Measurements from ENCODE around the gene FAM13C.
A peak's percentile ranks its signal among the peaks of the same experiment; 100 is the strongest.

Gene FAM13C

DNA sequence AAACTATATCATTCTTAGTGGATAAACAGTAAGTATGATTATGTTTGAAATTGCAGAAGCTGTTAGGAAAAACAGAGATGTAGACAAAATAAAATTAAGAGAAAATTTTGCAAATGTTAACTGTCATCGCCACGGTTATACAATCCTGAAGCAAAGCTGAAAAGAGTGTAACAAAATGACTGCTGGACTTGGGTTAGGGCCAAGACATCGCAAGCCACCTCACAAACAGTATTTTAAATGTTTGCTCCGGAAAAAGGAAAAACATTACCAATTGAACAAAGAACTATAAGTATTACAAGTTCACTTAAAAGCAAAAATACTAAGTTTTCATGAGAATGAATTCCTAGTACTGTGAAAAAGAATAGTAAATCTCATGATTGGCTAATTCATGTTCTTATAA lies 60.0 kb downstream of the FAM13C start:
- Histone ChIP-seq H3K9ac (ENCODE audit: low read length) (no peak overlapping the region), H3K56ac (ENCODE audit: low read length) (no peak overlapping the region), H3K4me1 (ENCODE audit: control insufficient read depth, low read depth, low read length) (peaks cover 1% of the 10 kb centered on the region), H3K4ac (ENCODE audit: low read depth, low read length) (no peak overlapping the region), H2BK15ac (replicated peaks; ENCODE audit: low read depth) (no peak overlapping the region), H3K27me3 (ENCODE audit: insufficient read depth, low read length, poor library complexity) (no peaks in the 10 kb centered on the region), H3K79me1 (ENCODE audit: low read length) (no peaks in the 10 kb centered on the region), H3K36me3 (ENCODE audit: control insufficient read depth, insufficient read depth, low read length) (no peaks in the 10 kb centered on the region), H3K27ac (ENCODE audit: low read depth, low read length) (no peak overlapping the region), H4K5ac (ENCODE audit: low read length) (no peak overlapping the region), H3K23ac (ENCODE audit: low read length) (no peak overlapping the region), H2AK5ac (ENCODE audit: low read length) (no peak overlapping the region), H4K8ac (ENCODE audit: low read depth, low read length) (no peak overlapping the region), H3K18ac (ENCODE audit: low read length) (no peak overlapping the region), H3K4me3 (ENCODE audit: low read length) (no peak overlapping the region), H2BK5ac (ENCODE audit: low read length) (no peak overlapping the region), H3K4me2 (ENCODE audit: low read length) (no peak overlapping the region), H2BK120ac (ENCODE audit: low read depth, low read length) (no peak overlapping the region), H3K79me2 (ENCODE audit: control insufficient read depth, insufficient read depth, low read length) (no peaks in the 10 kb centered on the region)
- WGBS (ENCODE audit: extremely low coverage, insufficient coverage, low lambda C conversion rate) = no CpG with 5 or more reads among the region's 4 CpGs
- no peak for DNase-seq

DNA sequence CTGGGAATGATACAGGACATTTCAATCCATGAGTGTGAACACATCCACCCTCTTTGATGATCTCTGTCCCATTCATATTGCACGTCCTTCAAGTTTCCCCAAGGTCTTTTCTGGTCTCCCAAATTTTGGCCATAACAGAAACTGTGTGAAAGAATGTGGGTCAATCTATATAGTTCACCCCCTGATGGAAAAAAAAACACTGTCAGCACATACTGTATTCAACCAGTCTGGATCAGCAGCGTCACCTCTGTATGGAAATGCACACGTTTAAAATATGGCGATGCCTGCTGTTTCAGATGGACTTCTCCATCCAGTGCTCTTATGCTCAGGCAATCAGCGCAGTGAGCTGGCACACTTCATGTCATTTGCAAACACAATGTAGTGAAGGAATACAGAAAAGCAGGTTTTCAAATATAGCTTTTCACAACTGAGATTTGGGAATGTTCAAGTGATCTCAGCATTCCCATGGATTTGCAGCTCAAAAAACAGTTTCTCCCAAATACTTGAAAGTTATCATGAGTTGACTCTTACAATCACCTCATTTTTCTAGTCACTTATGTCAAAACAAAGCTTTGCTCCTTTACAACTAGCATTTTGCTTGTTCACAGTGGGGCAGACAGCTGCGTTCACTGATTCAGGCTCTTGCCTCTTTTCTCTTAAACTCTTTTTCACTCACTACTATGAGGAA lies 61.1 kb downstream of the FAM13C start:
- no peak for DNase-seq
- Histone ChIP-seq H3K79me2 (ENCODE audit: control insufficient read depth, insufficient read depth, low read length) (no peaks in the 10 kb centered on the region), H2BK120ac (ENCODE audit: low read depth, low read length) (no peak overlapping the region), H2BK5ac (ENCODE audit: low read length) (no peak overlapping the region), H3K18ac (ENCODE audit: low read length) (no peak overlapping the region), H3K4me3 (ENCODE audit: low read length) (no peak overlapping the region), H3K4me1 (ENCODE audit: control insufficient read depth, low read depth, low read length) (peaks cover 1% of the 10 kb centered on the region), H4K8ac (ENCODE audit: low read depth, low read length) (no peak overlapping the region), H3K79me1 (ENCODE audit: low read length) (no peaks in the 10 kb centered on the region), H3K23ac (ENCODE audit: low read length) (no peak overlapping the region), H3K27ac (ENCODE audit: low read depth, low read length) (no peak overlapping the region), H3K9ac (ENCODE audit: low read length) (no peak overlapping the region), H3K36me3 (ENCODE audit: control insufficient read depth, insufficient read depth, low read length) (no peaks in the 10 kb centered on the region), H3K27me3 (ENCODE audit: insufficient read depth, low read length, poor library complexity) (no peaks in the 10 kb centered on the region), H2BK15ac (replicated peaks; ENCODE audit: low read depth) (peak overlapping the region; percentile 19), H3K4me2 (ENCODE audit: low read length) (no peak overlapping the region), H3K4ac (ENCODE audit: low read depth, low read length) (no peak overlapping the region), H4K5ac (ENCODE audit: low read length) (no peak overlapping the region), H3K56ac (ENCODE audit: low read length) (no peak overlapping the region), H2AK5ac (ENCODE audit: low read length) (no peak overlapping the region)
- no CpG with 5 or more reads among the region's 6 CpGs for WGBS (ENCODE audit: extremely low coverage, insufficient coverage, low lambda C conversion rate)

DNA sequence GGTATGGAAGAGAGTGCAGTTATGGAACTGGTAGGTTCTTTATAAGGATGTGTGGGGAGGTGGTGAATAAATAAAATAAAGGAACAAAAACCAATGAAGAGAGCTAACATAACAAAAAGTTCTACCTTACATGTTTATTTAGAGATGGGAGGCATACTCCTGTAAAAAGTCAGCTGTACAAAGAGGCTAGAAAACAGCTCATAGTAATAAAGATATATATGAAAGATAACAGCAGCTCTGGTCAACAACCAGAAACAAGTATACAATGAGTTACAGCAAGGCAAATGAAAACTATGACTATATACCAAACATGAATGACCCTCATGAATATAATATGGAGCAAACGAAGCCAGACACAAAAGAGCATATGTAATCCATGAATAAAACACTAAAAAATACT lies 62.0 kb downstream of the FAM13C start:
- Histone ChIP-seq H3K36me3 (ENCODE audit: control insufficient read depth, insufficient read depth, low read length) (no peaks in the 10 kb centered on the region), H3K4me3 (ENCODE audit: low read length) (no peak overlapping the region), H3K56ac (ENCODE audit: low read length) (no peak overlapping the region), H3K18ac (ENCODE audit: low read length) (no peak overlapping the region), H3K4me2 (ENCODE audit: low read length) (no peak overlapping the region), H3K4ac (ENCODE audit: low read depth, low read length) (no peak overlapping the region), H3K9ac (ENCODE audit: low read length) (no peak overlapping the region), H3K23ac (ENCODE audit: low read length) (no peak overlapping the region), H3K79me1 (ENCODE audit: low read length) (no peaks in the 10 kb centered on the region), H4K8ac (ENCODE audit: low read depth, low read length) (no peak overlapping the region), H2BK15ac (replicated peaks; ENCODE audit: low read depth) (no peak overlapping the region), H4K5ac (ENCODE audit: low read length) (no peak overlapping the region), H2AK5ac (ENCODE audit: low read length) (no peak overlapping the region), H3K79me2 (ENCODE audit: control insufficient read depth, insufficient read depth, low read length) (no peaks in the 10 kb centered on the region), H2BK120ac (ENCODE audit: low read depth, low read length) (no peak overlapping the region), H3K27ac (ENCODE audit: low read depth, low read length) (no peak overlapping the region), H2BK5ac (ENCODE audit: low read length) (no peak overlapping the region), H3K4me1 (ENCODE audit: control insufficient read depth, low read depth, low read length) (peaks cover 1% of the 10 kb centered on the region), H3K27me3 (ENCODE audit: insufficient read depth, low read length, poor library complexity) (no peaks in the 10 kb centered on the region)
- DNase-seq = no peak
- WGBS (ENCODE audit: extremely low coverage, insufficient coverage, low lambda C conversion rate) = no CpG with 5 or more reads among the region's 1 CpG

DNA sequence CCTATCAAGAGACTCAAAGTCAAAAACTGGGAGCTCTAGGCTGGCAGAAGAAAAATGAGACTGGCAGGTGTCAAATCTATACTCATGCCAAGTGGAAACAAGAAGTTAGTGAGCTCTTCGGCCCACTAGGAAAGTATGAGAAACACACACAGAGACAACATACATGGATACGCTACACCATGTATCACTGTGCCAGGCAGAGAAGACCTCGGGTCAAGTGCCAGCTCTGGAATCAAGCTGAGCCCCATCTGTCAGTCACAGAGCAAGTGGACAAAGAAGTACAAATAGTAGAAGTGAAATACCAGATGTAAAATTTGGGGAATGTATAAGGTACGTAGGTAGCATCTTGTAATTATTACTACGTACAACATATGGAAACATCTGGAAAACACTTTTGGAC lies 62.4 kb downstream of the FAM13C start:
- WGBS (ENCODE audit: extremely low coverage, insufficient coverage, low lambda C conversion rate) = no CpG with 5 or more reads among the region's 5 CpGs
- H3K36me3 ChIP-seq (ENCODE audit: control insufficient read depth, insufficient read depth, low read length) = no peaks in the 10 kb centered on the region

DNA sequence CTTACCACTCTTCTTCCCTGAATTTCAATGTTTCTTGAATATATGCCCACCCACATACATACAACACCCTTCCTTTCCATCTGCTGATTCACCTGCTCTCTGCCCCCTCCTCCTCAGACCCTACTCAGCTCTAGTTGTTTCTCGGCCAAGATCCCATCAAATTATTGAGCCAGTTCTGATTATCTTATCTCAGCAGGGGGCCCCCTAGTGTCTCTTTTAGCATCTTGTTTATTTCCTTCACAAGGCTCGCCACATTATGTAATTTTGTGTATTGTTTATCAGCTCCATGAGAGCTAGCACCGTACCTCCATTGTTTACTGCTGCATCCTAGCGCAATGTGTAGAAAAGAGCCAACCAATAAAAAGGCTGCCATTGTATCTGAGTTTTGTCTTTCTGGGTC lies 71.9 kb downstream of the FAM13C start:
- Histone ChIP-seq H3K4me3 (ENCODE audit: low read length) (no peak overlapping the region), H3K4me1 (ENCODE audit: control insufficient read depth, low read depth, low read length) (no peaks in the 10 kb centered on the region), H2AK5ac (ENCODE audit: low read length) (no peak overlapping the region), H3K27me3 (ENCODE audit: insufficient read depth, low read length, poor library complexity) (no peaks in the 10 kb centered on the region), H3K79me2 (ENCODE audit: control insufficient read depth, insufficient read depth, low read length) (no peaks in the 10 kb centered on the region), H3K79me1 (ENCODE audit: low read length) (no peaks in the 10 kb centered on the region), H4K5ac (ENCODE audit: low read length) (no peak overlapping the region), H3K4ac (ENCODE audit: low read depth, low read length) (no peak overlapping the region), H2BK120ac (ENCODE audit: low read depth, low read length) (no peak overlapping the region), H3K56ac (ENCODE audit: low read length) (no peak overlapping the region), H2BK5ac (ENCODE audit: low read length) (no peak overlapping the region), H3K23ac (ENCODE audit: low read length) (no peak overlapping the region), H3K18ac (ENCODE audit: low read length) (no peak overlapping the region), H4K8ac (ENCODE audit: low read depth, low read length) (no peak overlapping the region), H3K4me2 (ENCODE audit: low read length) (no peak overlapping the region), H3K36me3 (ENCODE audit: control insufficient read depth, insufficient read depth, low read length) (no peaks in the 10 kb centered on the region), H3K27ac (ENCODE audit: low read depth, low read length) (no peak overlapping the region), H2BK15ac (replicated peaks; ENCODE audit: low read depth) (no peak overlapping the region), H3K9ac (ENCODE audit: low read length) (no peak overlapping the region)
- WGBS (ENCODE audit: extremely low coverage, insufficient coverage, low lambda C conversion rate) = no CpG with 5 or more reads among the region's 4 CpGs
- DNase-seq = no peak

More for the DNA sequence above, 62.4 kb downstream of the FAM13C start:
- Histone ChIP-seq H3K23ac (ENCODE audit: low read length) (no peak overlapping the region), H2BK5ac (ENCODE audit: low read length) (no peak overlapping the region), H3K27ac (ENCODE audit: low read depth, low read length) (no peak overlapping the region), H3K79me2 (ENCODE audit: control insufficient read depth, insufficient read depth, low read length) (no peaks in the 10 kb centered on the region), H4K8ac (ENCODE audit: low read depth, low read length) (no peak overlapping the region), H3K79me1 (ENCODE audit: low read length) (no peaks in the 10 kb centered on the region), H3K27me3 (ENCODE audit: insufficient read depth, low read length, poor library complexity) (no peaks in the 10 kb centered on the region), H3K4me1 (ENCODE audit: control insufficient read depth, low read depth, low read length) (peaks cover 1% of the 10 kb centered on the region), H4K5ac (ENCODE audit: low read length) (no peak overlapping the region), H2AK5ac (ENCODE audit: low read length) (no peak overlapping the region), H3K4ac (ENCODE audit: low read depth, low read length) (no peak overlapping the region), H3K4me2 (ENCODE audit: low read length) (no peak overlapping the region), H2BK120ac (ENCODE audit: low read depth, low read length) (no peak overlapping the region), H3K56ac (ENCODE audit: low read length) (no peak overlapping the region), H3K4me3 (ENCODE audit: low read length) (no peak overlapping the region), H3K9ac (ENCODE audit: low read length) (no peak overlapping the region), H3K18ac (ENCODE audit: low read length) (no peak overlapping the region), H2BK15ac (replicated peaks; ENCODE audit: low read depth) (no peak overlapping the region)
- no peak for DNase-seq

DNA sequence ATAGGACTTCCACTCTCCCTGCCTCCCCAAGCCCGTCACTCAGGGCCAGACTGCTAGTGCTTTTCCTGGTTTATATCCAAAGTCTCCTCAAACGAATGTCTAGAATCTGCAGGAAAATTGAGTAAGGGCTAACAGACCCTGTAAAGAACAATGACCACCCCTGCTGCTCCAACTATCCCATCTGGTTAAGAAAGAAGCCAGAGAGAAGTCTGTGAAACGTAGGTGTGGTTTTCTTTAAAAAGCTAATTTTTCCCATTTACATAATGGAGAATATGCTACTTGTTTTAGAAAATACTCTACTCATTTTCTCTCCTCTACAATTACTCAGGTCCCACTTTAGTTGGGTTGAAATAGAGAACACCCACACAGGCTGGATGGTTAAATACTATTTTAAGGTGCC lies 72.5 kb downstream of the FAM13C start:
- Histone ChIP-seq H3K79me1 (ENCODE audit: low read length) (no peaks in the 10 kb centered on the region), H3K23ac (ENCODE audit: low read length) (no peak overlapping the region), H3K27me3 (ENCODE audit: insufficient read depth, low read length, poor library complexity) (no peaks in the 10 kb centered on the region), H4K8ac (ENCODE audit: low read depth, low read length) (no peak overlapping the region), H3K4me1 (ENCODE audit: control insufficient read depth, low read depth, low read length) (no peaks in the 10 kb centered on the region), H2BK5ac (ENCODE audit: low read length) (no peak overlapping the region), H4K5ac (ENCODE audit: low read length) (no peak overlapping the region), H2BK120ac (ENCODE audit: low read depth, low read length) (no peak overlapping the region), H3K79me2 (ENCODE audit: control insufficient read depth, insufficient read depth, low read length) (no peaks in the 10 kb centered on the region), H3K36me3 (ENCODE audit: control insufficient read depth, insufficient read depth, low read length) (no peaks in the 10 kb centered on the region), H3K56ac (ENCODE audit: low read length) (no peak overlapping the region), H3K27ac (ENCODE audit: low read depth, low read length) (no peak overlapping the region), H3K9ac (ENCODE audit: low read length) (no peak overlapping the region), H3K4me3 (ENCODE audit: low read length) (no peak overlapping the region), H3K4me2 (ENCODE audit: low read length) (no peak overlapping the region), H3K18ac (ENCODE audit: low read length) (no peak overlapping the region), H2AK5ac (ENCODE audit: low read length) (no peak overlapping the region), H2BK15ac (replicated peaks; ENCODE audit: low read depth) (no peak overlapping the region), H3K4ac (ENCODE audit: low read depth, low read length) (no peak overlapping the region)
- no peak for DNase-seq
- WGBS (ENCODE audit: extremely low coverage, insufficient coverage, low lambda C conversion rate) = no CpG with 5 or more reads among the region's 3 CpGs
